ENCODE results near the gene GBGT1.

- TF ChIP-seq CTCF (IDR thresholded peaks at IDR 0.05; ENCODE audit: low read length) = no peak
- no peak for TF ChIP-seq EZH2 (IDR thresholded peaks at IDR 0.05; ENCODE audit: borderline replicate concordance, low read length)
Observed at GRCh38 chr9:133165452-133165730, 1.7 kb upstream of the GBGT1 start.

Measured in OCI-LY1 (cell line).